Body of pancreas (tissue), 4 donors: ENCODE results near the gene ADCY3.

Experiments
- CTCF ChIP-seq, 7 experiments: fragments of 450-650 bp in 4 of 7; fragments of 200-600 bp in 3 of 7; sonication (generic) in 3 of 7; IDR thresholded peaks; one replicate each; pipeline ENCODE4 v1.5.1; 2016 to 2019; ENCODE audit warnings: antibody characterized with exemption in 7 of 7
- POLR2A ChIP-seq, 3 donors: fragments of 450-650 bp; IDR thresholded peaks; one replicate each; pipeline ENCODE4 v1.6.1; 2016; ENCODE audit warnings: antibody characterized with exemption in 3 of 3, mild to moderate bottlenecking in 2 of 3

- no peak for TF ChIP-seq CTCF (IDR thresholded peaks at IDR 0.05)
- no peak for TF ChIP-seq POLR2A (IDR thresholded peaks at IDR 0.05)
Measured at GRCh38 chr2:24958411-24958935, 38.4 kb upstream of the ADCY3 start.
